Sigmoid colon (tissue), 7 donors: ENCODE data around the gene SLX4IP. TPM values are rescaled to one million over a fixed set of nuclear protein-coding genes. Genes with fewer than 3 reads are reported as not detected.

Source experiments
- DNase-seq: peaks from one replicate; pipeline ENCODE4 v3.0.0-alpha.2; 2019
- H3K27ac ChIP-seq, 4 donors: fragments of 200-600 bp; sonication (generic); one replicate each; pipeline ENCODE4 v1.5.1; 2016 to 2019; ENCODE audit warnings: mild to moderate bottlenecking in 1 of 4
- H3K27me3 ChIP-seq, 3 donors: fragments of 200-600 bp; sonication (generic); one replicate each; pipeline ENCODE4 v1.5.1; 2019; ENCODE audit warnings: mild to moderate bottlenecking in 1 of 3
- H3K36me3 ChIP-seq, 4 donors: fragments of 200-600 bp; sonication (generic); one replicate each; pipeline ENCODE4 v1.5.1; 2016 to 2019
- H3K4me1 ChIP-seq, 4 donors: fragments of 200-600 bp; sonication (generic); one replicate each; pipeline ENCODE4 v1.5.1; 2017 to 2019
- H3K4me3 ChIP-seq, 4 donors: fragments of 200-600 bp; sonication (generic); one replicate each; pipeline ENCODE4 v1.5.1; 2017 to 2019; ENCODE audit warnings: mild to moderate bottlenecking in 2 of 4, moderate library complexity in 1 of 4
- H3K9me3 ChIP-seq, 4 donors: fragments of 200-600 bp in 3 of 4; sonication (generic) in 3 of 4; one replicate each; pipeline versions ENCODE4 v1.5.1 to v1.6.1; 2013 to 2019
- CTCF ChIP-seq, 4 experiments: fragments of 450-650 bp in 3 of 4; fragments of 200-600 bp in 1 of 4; IDR thresholded peaks; one replicate each; pipeline ENCODE4 v1.5.1; 2016 to 2019; ENCODE audit warnings: antibody characterized with exemption in 4 of 4, mild to moderate bottlenecking in 3 of 4, moderate library complexity in 2 of 4
- EP300 ChIP-seq, 4 donors: sonication (generic); formaldehyde crosslinking; IDR thresholded peaks; one replicate each; pipeline ENCODE4 v1.6.1; 2017; ENCODE audit warnings: antibody characterized with exemption in 4 of 4
- POLR2A ChIP-seq, 2 donors: fragments of 450-650 bp; IDR thresholded peaks; one replicate each; pipeline ENCODE4 v1.6.1; 2016; ENCODE audit warnings: antibody characterized with exemption in 2 of 2, mild to moderate bottlenecking in 2 of 2, moderate library complexity in 2 of 2
- POLR2AphosphoS5 ChIP-seq, 4 donors: sonication (generic); formaldehyde crosslinking; IDR thresholded peaks; one replicate each; pipeline ENCODE4 v1.6.1; 2017; ENCODE audit warnings: antibody characterized with exemption in 4 of 4
- WGBS, 2 donors: extraction: QIAGEN DNeasy Blood & Tissue Kit; methylation state at CpG; one replicate each; pipeline ENCODE4 v1.1.7; 2013; 5-methylcytosine and 5-hydroxymethylcytosine counted together
- intact Hi-C: fragments of 100-400 bp; cut with DNase I; formaldehyde crosslinking; loops from one replicate; pipeline ENCODE4 v1.15.1; 2023
- polyA plus RNA-seq, 3 donors: library from polyadenylated mRNA; stranded (reverse); fragments of 200-250 nt; gene quantifications; one replicate each; pipeline ENCODE4 v1.2.3, GENCODE V29; 2013
- total RNA-seq, 4 donors: library from RNA; depleted of rRNA; stranded (reverse); fragments of >200 nt; gene quantifications; one replicate each; pipeline ENCODE4 v1.1.0, GENCODE V29; 2016
- donor health status: healthy with polysubstance abuse.
- donor health status: Bipolar disorder and iron deficiency.
- donor health status: healthy.

SLX4IP gene
- total and polyA plus RNA-seq, 7 donors = 1.2 to 4.2 (median 2.4) TPM

GRCh38 chr20:10537850-10538480, 102.9 kb downstream of the SLX4IP start:
- H3K4me3 ChIP-seq = no peak overlapping the region
- H3K9me3 ChIP-seq = no peaks in the 10 kb centered on the region
- TF ChIP-seq POLR2AphosphoS5 (IDR thresholded peaks at IDR 0.05) (no peak), POLR2A (IDR thresholded peaks at IDR 0.05) (no peak), CTCF (IDR thresholded peaks at IDR 0.05) (no peak), EP300 (IDR thresholded peaks at IDR 0.05) (no peak)
- H3K27me3 ChIP-seq = no peaks in the 10 kb centered on the region
- no peak overlapping the region for H3K27ac ChIP-seq
- no peaks in the 10 kb centered on the region for H3K36me3 ChIP-seq
- WGBS, 2 donors = 96 to 97% methylated on average over 2 of the region's 2 CpGs
- peaks cover 0 to 25% (median 13%) of the 10 kb centered on the region in 4 donors for H3K4me1 ChIP-seq
- intact Hi-C loops = no loop called here
- DNase-seq = no peak

DNA sequence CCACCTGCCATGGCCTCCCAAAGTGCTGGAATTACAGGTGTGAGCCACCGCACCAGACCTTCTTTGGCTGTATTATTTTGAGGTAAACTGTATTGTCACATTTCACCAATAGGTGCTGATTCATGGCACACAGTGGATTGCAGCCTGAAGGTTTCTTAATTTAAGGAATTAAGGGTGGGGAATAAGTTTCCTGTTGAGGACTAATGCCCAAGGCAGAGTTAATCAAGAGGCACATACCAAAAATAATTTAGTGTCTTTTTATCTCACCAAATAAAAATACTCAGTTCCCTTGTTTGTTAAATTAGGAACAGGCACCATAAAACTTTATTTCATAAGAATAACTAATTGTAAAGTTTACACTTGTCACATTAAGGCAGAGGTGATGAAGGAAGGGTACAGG, 103.7 kb downstream of the SLX4IP start:
- Histone ChIP-seq H3K27ac (no peak overlapping the region), H3K27me3 (no peaks in the 10 kb centered on the region), H3K4me3 (no peak overlapping the region), H3K9me3 (no peaks in the 10 kb centered on the region), H3K4me1 (peaks cover 0 to 25% (median 13%) of the 10 kb centered on the region in 4 donors), H3K36me3 (no peaks in the 10 kb centered on the region)
- 0 to 52% methylated on average over 1 of the region's 1 CpG for WGBS, 2 donors
- intact Hi-C loops = no loop called here
- no peak for TF ChIP-seq CTCF (IDR thresholded peaks at IDR 0.05)
- no peak for TF ChIP-seq EP300 (IDR thresholded peaks at IDR 0.05)
- no peak for TF ChIP-seq POLR2AphosphoS5 (IDR thresholded peaks at IDR 0.05)
- no peak for TF ChIP-seq POLR2A (IDR thresholded peaks at IDR 0.05)
- DNase-seq = no peak

- no peak for DNase-seq
- no peaks in the 10 kb centered on the region for H3K27me3 ChIP-seq
- intact Hi-C loops = no loop called here
- peak overlapping the region in 2 of 4 donors; percentile 7 to 48 for H3K27ac ChIP-seq
- no peaks in the 10 kb centered on the region for H3K36me3 ChIP-seq
- H3K4me1 ChIP-seq = peaks cover 0 to 20% (median 13%) of the 10 kb centered on the region in 4 donors
- 92 to 95% methylated on average over 7 of the region's 7 CpGs for WGBS, 2 donors
- TF ChIP-seq CTCF (IDR thresholded peaks at IDR 0.05) = no peak
- TF ChIP-seq POLR2AphosphoS5 (IDR thresholded peaks at IDR 0.05) = no peak
- no peaks in the 10 kb centered on the region for H3K9me3 ChIP-seq
- no peak overlapping the region for H3K4me3 ChIP-seq
Observed at GRCh38 chr20:10539818-10540553, 104.9 kb downstream of the SLX4IP start.

GRCh38 chr20:10540636-10541493, 105.8 kb downstream of the SLX4IP start:
- intact Hi-C loops = no loop called here
- no peaks in the 10 kb centered on the region for H3K9me3 ChIP-seq
- WGBS, 2 donors = 16 to 22% methylated on average over 4 of the region's 4 CpGs
- H3K4me1 ChIP-seq = peaks cover 0 to 20% (median 13%) of the 10 kb centered on the region in 4 donors
- H3K27me3 ChIP-seq = no peaks in the 10 kb centered on the region
- peak overlapping the region in 2 of 4 donors; percentile 7 to 48 for H3K27ac ChIP-seq
- no peaks in the 10 kb centered on the region for H3K36me3 ChIP-seq
- TF ChIP-seq CTCF (IDR thresholded peaks at IDR 0.05) = no peak
- TF ChIP-seq POLR2AphosphoS5 (IDR thresholded peaks at IDR 0.05) = peak in 2 of 4 donors; percentile 22 to 33
- TF ChIP-seq POLR2A (IDR thresholded peaks at IDR 0.05) = no peak
- DNase-seq = no peak
- no peak overlapping the region for H3K4me3 ChIP-seq
